COLO668 (cell line): ENCODE results near the gene BCL7C.
A peak's percentile ranks its signal among the peaks of the same experiment; 100 is the strongest.
"Not testable (repeated sequence)": the region's sequence is repeated elsewhere in the genome, so short reads cannot be mapped to it uniquely, and the experiment has no call there.

Experiments
- DNase-seq: peaks from one replicate; lab custom pipeline; 2025; ENCODE audit not compliant: unreplicated experiment; lab: John Stamatoyannopoulos, UW

The BCL7C gene

GRCh38 chr16:30870904-30871303, 23.0 kb downstream of the BCL7C start:
- no peak for DNase-seq

GRCh38 chr16:30867747-30868146, 26.1 kb downstream of the BCL7C start:
- no peak for DNase-seq

- no peak for DNase-seq
Observed at GRCh38 chr16:30866031-30866430, 27.8 kb downstream of the BCL7C start.

GRCh38 chr16:30863178-30863577, 30.7 kb downstream of the BCL7C start:
- DNase-seq: not testable (repeated sequence)

GRCh38 chr16:30860729-30861128, 33.1 kb downstream of the BCL7C start:
- DNase-seq: not testable (repeated sequence)

GRCh38 chr16:30858829-30859423, 35.0 kb downstream of the BCL7C start:
- DNase-seq: no peak

- no peak for DNase-seq
Observed at GRCh38 chr16:30858111-30858495, 35.8 kb downstream of the BCL7C start.

GRCh38 chr16:30853758-30854157, 40.1 kb downstream of the BCL7C start:
- no peak for DNase-seq

- DNase-seq: no peak
Observed at GRCh38 chr16:30850246-30850645, 43.6 kb downstream of the BCL7C start.

- no peak for DNase-seq
Observed at GRCh38 chr16:30846649-30847402, 47.1 kb downstream of the BCL7C start.

GRCh38 chr16:30844671-30845449, 49.0 kb downstream of the BCL7C start:
- DNase-seq: peak; percentile 86

- no peak for DNase-seq
Observed at GRCh38 chr16:30844346-30844670, 49.6 kb downstream of the BCL7C start.

- no peak for DNase-seq
Observed at GRCh38 chr16:30843501-30843900, 50.4 kb downstream of the BCL7C start.

GRCh38 chr16:30842971-30843370, 50.9 kb downstream of the BCL7C start:
- no peak for DNase-seq

GRCh38 chr16:30841332-30841731, 52.5 kb downstream of the BCL7C start:
- DNase-seq: no peak

GRCh38 chr16:30840611-30841010, 53.3 kb downstream of the BCL7C start:
- no peak for DNase-seq

- no peak for DNase-seq
Observed at GRCh38 chr16:30839523-30840227, 54.2 kb downstream of the BCL7C start.

GRCh38 chr16:30838876-30839471, 54.9 kb downstream of the BCL7C start:
- no peak for DNase-seq

GRCh38 chr16:30837904-30838303, 56.0 kb downstream of the BCL7C start:
- DNase-seq: no peak
